BJ (cell line): ENCODE results near the gene CCR5AS.
"Not testable (repeated sequence)": the region's sequence is repeated elsewhere in the genome, so short reads cannot be mapped to it uniquely, and the experiment has no call there.

Source experiments
- CTCF ChIA-PET: fragments of 350-600 bp; formaldehyde crosslinking; extraction: SDS; loops from one replicate; lab custom pipeline; 2021; ENCODE audit warnings: antibody characterized with exemption, inconsistent platforms; lab: Yijun Ruan, JAX
- POLR2A ChIA-PET: fragments of 300-600 bp; sonication (Branson Sonifier 250); formaldehyde crosslinking; extraction: SDS; loops from one replicate; lab custom pipeline; 2021; ENCODE audit warnings: antibody characterized with exemption; lab: Charles Lee
- DNase-seq: peaks from one replicate; pipeline ENCODE4 v3.0.0-alpha.2; 2011; ENCODE audit warnings: low read depth
- H3K27me3 ChIP-seq: 2 replicates; pipeline ENCODE4 v1.6.0; 2011; ENCODE audit warnings: low read length; ENCODE audit not compliant: control insufficient read depth, insufficient read depth
- H3K36me3 ChIP-seq: 2 replicates; pipeline ENCODE4 v1.5.1; 2011; ENCODE audit warnings: low read length; ENCODE audit not compliant: control insufficient read depth, insufficient read depth
- H3K4me3 ChIP-seq: 2 replicates; pipeline ENCODE4 v1.5.1; 2011; ENCODE audit warnings: low read depth, mild to moderate bottlenecking, control low read depth, low read length
- CTCF ChIP-seq: IDR thresholded peaks from 2 replicates; pipeline ENCODE4 v1.5.1; 2011; ENCODE audit warnings: low read depth, mild to moderate bottlenecking, control low read depth, inconsistent platforms, low read length, moderate library complexity; ENCODE audit not compliant: insufficient read depth

CCR5AS gene

GRCh38 chr3:46393554-46394434, 13.1 kb downstream of the CCR5AS start:
- CTCF ChIA-PET: no interaction called here
- DNase-seq: no peak

GRCh38 chr3:46393011-46393410, 13.9 kb downstream of the CCR5AS start:
- no peak for TF ChIP-seq CTCF
- ChIA-PET POLR2A (no interaction called here), CTCF (no interaction called here)
- no peak for DNase-seq
- peaks cover 2% of the 10 kb centered on the region for H3K27me3 ChIP-seq
- H3K4me3 ChIP-seq: no peak overlapping the region
- H3K36me3 ChIP-seq: no peaks in the 10 kb centered on the region

More at GRCh38 chr3:46393554-46394434, 13.1 kb downstream of the CCR5AS start:
- TF ChIP-seq CTCF: no peak
- POLR2A ChIA-PET: no interaction called here
- Histone ChIP-seq H3K27me3 (peaks cover 2% of the 10 kb centered on the region), H3K36me3 (no peaks in the 10 kb centered on the region), H3K4me3 (no peak overlapping the region)

- H3K27me3 ChIP-seq, CTCF ChIA-PET, H3K4me3 ChIP-seq, POLR2A ChIA-PET, DNase-seq, H3K36me3 ChIP-seq: not testable (repeated sequence)
These were observed 15.3 kb downstream of the CCR5AS start for GRCh38 chr3:46391526-46391925.

- H3K4me3 ChIP-seq: no peak overlapping the region
- no peak for DNase-seq
- no peak for TF ChIP-seq CTCF
- ChIA-PET CTCF (interaction anchor here (1.2 to 1.3 kb wide), 2 partner anchors 9 to 11 kb away, joined by 4 to 6 read pairs; no protein-coding TSS in a partner anchor), POLR2A (no interaction called here)
- H3K36me3 ChIP-seq: no peaks in the 10 kb centered on the region
- peaks cover 3% of the 10 kb centered on the region; the same call in 1 of the 2 replicates for H3K27me3 ChIP-seq
These were observed 17.6 kb downstream of the CCR5AS start for GRCh38 chr3:46389306-46389705.

- DNase-seq, H3K4me3 ChIP-seq, H3K27me3 ChIP-seq, POLR2A ChIA-PET, H3K36me3 ChIP-seq: not testable (repeated sequence)
- CTCF ChIA-PET: interaction anchor here (1.2 to 1.3 kb wide), 2 partner anchors 8 to 11 kb away, joined by 4 to 6 read pairs; no protein-coding TSS in a partner anchor
These were observed 18.0 kb downstream of the CCR5AS start for GRCh38 chr3:46388847-46389246.

- no peak for DNase-seq
- peaks cover 7% of the 10 kb centered on the region; the same call in 1 of the 2 replicates for H3K27me3 ChIP-seq
- ChIA-PET CTCF (interaction anchor here (0.9 to 1.0 kb wide), 2 partner anchors 76 to 172 kb away, joined by 4 to 5 read pairs; no protein-coding TSS in a partner anchor), POLR2A (no interaction called here)
- H3K36me3 ChIP-seq: no peaks in the 10 kb centered on the region
- TF ChIP-seq CTCF: no peak
- H3K4me3 ChIP-seq: no peak overlapping the region
These were observed 20.7 kb downstream of the CCR5AS start for GRCh38 chr3:46386205-46386604.
